Hematopoietic multipotent progenitor cell treated with erythropoietin and hydrocortisone succinate and interleukin-3 and kit ligand, for 17 days (in vitro differentiated cells): ENCODE results near the gene MAPKAP1.
"Not testable (repeated sequence)": the region's sequence is repeated elsewhere in the genome, so short reads cannot be mapped to it uniquely, and the experiment has no call there.

Source experiments
- DNase-seq: peaks from one replicate; pipeline ENCODE4 v3.0.0-alpha.2; 2015; ENCODE audit warnings: low spot score

MAPKAP1 gene

DNA sequence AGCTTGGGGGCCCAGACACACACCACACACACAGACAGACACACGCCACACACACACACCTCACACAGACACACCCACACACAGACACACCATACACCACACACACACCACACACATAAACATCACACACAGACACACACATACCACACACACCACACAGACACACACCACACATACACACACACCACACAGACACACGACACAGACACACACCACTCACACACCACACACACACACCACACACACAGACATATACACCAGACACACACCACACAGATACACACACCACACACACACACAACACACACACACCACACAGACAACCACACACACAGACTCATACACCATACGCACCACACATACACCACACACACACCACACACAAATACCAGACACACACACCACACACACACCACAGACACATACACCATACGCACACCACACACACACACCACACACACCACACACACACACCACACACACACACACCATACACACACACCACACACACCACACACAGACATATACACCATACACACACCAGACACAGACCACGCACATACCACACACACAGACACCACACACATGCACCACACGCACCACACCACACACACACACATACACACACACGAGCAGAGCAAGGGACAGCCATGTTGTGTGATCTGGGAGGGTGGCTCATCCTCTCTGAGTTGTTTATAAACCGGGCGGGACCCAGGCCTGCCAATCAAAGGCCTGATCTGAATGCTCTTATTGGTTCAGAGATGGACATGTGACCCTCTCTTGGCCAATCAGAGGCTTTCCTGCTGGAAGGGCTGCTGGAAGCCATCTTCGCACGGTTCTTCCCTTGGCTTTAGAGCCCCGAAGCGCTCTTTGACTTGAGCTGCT lies 297.1 kb downstream of the MAPKAP1 start:
- peak; percentile 36 for DNase-seq

DNA sequence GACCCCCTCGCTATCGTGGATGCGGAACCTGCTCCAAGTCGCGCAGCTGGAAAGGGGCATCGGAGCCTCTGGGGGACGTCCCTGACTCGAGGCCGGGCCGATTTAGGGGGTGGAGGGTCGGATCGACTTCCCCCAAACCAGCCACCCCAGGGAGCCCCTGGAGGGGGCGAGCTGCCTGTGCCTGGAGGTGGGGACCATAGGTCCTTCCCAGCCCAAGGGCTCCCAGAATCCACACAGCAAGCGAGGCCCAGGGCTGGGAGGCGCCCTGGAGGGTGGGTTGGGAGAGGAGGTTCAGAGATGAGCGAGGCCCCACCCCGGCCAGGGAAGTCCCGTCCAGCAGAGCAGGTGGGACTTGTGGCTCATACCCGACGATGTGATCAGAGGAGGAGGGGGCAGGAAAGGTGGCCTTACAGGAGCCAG lies 297.8 kb downstream of the MAPKAP1 start:
- no peak for DNase-seq

DNA sequence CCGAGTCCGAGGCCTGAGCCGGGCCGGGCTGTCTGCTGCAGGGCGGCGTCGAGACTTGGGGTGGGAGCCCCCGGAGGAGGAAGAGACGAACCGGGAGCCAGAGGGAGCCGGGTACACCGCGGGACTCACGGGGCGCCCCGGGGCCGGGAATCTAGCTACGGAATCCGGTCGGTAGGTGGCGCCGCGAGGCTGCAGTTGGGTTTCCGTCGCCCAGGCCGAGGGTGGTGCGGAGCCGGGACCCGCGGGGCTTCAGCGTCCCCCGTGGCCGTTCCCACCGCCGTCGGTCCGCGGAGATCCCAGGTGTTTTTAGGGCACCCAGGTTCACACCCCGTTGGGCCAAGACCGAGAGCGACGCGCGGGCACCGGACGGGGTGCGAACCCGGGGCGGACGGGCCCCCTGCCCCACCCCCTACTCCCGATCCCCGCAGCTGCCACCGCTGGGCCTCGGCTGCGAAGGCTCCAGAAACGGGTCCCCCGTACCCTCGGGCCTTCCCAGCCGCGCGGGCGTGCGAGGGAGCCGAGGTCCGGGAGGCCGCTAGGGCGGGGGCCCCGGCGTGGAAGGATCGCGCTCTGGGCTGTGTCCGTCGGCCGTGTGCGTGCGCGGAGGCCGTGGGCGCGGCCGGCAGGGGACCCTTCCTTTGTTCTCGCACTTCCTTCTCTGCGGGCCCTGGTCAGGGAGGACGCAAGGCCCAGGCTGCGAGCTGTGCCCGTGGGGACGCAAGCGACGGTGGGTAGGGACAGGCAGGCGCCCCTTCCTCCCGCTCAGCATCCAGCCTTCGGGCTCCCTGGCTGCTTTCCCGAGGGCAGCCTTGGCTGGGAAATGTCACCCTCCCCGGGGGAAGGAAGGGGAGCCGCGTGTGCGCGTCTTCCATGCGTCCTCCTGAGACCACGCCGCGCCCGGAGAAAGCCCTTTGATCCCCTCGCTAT lies 298.8 kb downstream of the MAPKAP1 start:
- DNase-seq: peak; percentile 61

DNA sequence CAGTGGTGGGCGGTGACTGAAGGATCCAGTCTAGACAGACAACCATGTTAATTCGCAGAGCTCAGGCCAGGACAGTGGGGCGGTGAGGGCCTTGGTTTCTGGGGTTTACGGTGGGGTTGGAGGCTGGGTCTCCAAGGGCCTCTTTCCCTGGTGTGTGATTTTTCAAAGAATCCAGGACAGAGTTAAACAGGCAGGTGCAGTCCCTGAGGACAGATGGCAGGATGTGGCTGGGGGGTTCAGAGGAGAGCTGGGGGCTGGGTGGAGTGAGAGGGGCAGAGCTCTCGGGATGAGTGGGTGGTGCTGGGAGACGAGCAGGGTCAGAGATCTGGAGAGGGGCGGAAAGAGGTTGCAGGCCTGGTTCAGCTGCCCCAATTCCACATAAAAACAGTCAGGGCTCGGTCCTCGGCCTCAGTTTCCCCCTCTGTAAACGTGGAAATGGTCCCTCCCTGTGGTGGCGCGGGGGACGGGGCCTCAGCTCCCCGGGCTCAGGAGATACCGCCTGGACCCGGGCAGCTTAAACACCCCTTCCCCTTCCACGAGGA lies 299.5 kb downstream of the MAPKAP1 start:
- no peak for DNase-seq

DNA sequence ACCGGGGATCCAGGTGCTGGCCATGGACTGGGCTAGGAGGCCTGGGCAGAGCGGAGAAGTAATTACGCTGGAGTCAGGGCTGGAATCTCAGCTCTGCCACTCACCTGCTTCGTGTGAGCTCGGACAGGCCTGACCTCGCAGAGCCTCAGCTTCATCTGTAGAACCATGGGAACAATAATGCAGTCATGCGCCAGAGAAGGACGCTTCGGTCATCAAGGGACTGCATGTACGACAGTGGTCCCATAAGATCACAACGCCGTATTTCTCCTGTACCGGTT lies 300.3 kb downstream of the MAPKAP1 start:
- DNase-seq: no peak

DNA sequence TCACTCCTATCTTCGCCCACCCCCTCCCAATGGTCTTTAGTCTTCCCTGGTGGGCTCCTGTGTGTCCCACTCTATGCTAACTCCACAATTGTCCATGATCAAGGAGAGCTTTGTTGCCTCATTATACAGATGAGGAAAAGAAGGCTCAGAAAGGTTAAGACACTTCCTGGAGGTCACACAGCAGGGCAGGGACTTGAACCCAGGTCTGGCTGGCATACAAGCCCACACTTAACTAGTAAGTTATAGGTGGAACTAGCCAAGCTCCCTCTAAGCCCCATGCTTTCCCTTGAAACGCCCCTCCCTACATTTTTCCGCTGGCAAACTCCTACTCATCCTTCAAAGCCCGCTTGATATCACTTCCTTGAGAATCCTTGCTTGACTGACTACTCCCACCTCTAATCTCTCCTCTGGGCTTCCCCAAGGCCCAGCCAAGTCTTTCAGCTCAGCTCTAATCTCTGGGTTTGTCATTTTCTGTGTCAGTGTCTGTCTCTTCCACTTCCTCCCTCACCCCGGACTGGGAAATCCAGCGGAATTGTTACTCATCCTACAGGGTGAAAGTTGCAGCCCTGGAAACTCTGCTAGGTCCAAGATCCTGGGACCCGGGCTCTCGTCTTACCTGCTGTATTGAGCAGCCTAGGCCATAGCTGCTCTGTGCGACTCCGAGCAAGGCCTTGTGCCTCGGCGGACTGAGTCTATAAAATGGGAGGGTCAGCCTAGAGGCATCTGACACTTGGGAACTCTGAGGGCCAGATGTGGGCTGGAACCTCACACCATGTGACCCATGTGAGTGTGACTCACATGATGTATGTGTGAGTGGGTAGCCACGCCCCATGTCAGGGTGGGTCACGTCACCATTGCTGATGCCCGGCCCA lies 300.8 kb downstream of the MAPKAP1 start:
- no peak for DNase-seq

DNA sequence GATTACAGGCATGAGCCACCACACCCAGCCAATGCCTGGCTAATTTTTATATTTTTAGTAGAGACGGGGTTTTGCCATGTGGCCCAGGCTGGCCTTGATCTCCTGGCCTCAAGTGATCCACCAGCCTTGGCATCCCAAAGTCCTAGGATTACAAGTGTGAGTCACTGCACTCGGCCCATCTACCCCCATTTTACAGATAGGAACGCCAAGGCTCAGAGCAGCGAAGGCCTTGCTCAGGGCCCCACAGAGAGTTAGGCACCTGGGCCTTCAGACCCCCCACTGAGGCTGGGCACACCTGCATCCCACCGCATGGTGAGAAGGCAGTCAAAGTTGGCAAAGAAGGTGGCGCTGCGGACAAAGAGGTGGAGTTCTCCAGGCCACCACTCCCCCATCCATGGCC lies 302.3 kb downstream of the MAPKAP1 start:
- DNase-seq: no peak

DNA sequence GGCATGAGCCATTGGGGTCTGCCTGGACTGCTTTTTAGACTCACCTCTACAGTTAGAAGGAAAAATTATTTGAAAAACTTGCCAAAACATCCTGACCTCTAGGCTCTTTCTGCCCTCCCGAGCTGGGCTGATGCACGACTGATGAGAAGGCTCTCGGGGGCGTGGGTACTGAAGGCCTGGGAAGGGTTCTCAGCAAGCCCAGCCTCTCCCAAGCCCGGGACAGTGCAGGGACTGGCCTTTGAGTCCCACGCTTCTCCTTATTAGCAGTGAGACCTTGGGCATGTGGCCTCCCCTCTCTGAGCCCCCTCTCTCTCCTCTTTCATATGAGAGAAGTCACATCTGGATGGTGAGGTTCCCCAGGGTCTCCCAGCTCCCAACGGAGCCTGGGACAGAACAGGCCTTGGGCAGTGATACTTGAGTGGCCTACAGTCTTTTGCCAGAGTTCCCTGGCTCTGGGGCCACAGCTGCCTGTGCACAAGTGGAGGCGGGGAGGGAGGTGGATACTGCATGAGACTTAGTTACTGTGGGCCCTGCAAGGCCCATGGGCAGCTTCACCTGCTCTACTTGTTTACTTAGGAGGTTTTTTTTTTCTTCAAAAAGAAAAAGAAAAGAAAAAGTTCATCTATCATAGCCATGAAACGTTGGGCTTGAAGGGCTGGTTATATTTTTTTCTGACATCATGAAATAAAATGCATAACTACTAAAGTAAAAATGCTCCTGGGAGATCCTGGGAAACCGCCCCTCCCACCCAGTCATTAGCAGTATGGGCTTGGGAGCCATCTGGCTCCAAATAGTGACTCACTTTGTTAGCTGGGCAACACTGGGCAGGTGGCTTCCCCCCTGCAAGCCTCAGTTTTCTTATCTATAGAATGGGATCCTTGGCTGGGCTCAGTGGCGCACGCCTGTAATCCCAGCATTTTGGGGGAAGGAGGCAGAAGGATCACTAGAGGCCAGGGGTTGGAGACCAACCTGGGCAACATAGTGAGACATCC lies 306.0 kb downstream of the MAPKAP1 start:
- no peak for DNase-seq

DNA sequence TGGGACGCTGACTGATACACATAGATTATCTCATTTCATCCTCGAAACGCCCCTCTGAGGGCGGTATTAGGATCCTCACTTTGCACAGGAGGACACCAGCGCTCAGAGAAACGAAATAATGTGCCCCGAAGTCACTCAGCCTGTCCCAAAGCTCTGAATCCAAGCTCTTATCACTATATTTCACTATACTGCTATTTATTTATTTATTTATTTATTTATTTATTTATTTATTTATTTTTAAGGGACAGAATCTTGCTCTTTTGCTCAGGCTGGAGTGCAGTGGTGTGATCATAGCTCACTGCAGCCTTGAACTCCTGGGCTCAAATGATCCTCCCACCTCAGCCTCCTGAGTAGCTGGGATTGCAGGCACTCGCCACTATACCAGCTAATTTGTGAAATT lies 306.8 kb downstream of the MAPKAP1 start:
- not testable (repeated sequence) for DNase-seq

DNA sequence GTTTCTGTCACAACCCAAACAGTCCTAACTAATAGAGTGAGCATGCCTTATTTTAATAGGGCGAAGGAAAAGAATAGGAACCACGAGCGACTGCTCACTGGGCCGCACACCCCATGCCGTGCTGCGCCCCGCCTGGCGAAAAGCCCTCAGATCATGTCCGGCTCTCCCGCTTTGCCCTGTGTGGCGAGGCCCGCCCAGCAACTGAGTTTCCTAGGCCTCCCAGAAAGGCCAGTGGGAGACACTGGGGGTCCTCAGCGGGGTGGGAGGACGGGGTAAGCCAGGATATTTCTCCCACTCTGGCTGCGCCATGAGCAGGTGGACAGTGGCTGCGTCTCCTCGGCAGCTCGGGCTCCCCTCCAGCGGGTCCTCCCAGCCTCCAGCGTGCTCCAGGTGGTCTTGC lies 307.3 kb downstream of the MAPKAP1 start:
- no peak for DNase-seq

DNA sequence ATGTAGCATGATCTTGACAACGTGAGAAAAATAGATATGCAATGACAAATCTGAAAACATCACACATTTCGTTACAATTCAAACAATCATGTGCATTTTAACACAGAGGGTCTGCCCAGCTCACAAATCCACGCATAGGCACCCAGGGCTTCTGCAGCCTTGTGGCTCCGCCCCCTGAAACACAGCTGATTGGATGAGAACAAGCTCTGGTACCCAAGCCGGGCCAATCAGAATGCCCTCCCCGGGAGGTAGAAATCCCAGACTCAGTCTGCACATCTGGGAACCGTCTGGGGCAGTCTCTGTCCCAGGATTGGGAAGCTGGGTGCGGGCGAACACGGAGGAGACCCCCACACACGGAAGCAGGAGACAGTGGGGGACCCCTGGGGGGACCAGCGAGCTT lies 307.8 kb downstream of the MAPKAP1 start:
- DNase-seq: no peak

DNA sequence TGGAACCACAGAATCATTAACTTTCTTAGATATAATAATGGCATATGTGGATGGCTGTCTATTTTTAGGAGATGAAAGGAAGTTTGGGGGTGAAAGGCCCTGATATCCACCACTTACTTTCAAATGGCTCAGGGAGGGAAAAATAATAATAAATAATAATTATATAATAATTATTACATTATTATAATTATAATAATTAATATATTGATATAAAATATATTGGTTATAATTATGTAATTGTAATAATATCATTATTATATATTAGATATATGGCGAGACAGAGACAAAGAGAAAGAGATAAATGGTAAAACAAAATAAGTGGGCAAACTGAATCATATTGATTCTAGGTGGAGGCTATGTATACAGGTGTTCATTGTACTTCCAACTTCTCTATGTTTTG lies 308.8 kb downstream of the MAPKAP1 start:
- DNase-seq: no peak

DNA sequence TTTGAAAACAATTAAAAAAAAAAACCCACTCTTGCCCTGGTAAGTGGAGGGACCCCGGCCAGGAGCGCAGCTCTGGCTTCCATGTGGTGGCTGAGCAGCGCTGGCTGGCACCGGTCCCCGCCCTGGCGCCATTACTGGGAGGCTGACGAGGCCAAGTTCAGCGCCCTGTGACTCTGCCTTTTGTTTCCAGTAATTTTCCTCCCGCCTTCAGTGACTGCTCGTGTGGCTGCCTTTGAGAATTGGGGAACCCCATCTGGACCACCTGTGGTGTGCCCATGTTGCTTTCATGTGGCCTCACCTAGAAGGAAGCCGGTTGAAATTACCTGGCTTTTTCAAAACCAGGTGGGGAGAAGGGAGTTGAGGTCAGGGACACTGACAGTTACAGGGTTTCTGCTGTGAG lies 309.3 kb downstream of the MAPKAP1 start:
- no peak for DNase-seq

DNA sequence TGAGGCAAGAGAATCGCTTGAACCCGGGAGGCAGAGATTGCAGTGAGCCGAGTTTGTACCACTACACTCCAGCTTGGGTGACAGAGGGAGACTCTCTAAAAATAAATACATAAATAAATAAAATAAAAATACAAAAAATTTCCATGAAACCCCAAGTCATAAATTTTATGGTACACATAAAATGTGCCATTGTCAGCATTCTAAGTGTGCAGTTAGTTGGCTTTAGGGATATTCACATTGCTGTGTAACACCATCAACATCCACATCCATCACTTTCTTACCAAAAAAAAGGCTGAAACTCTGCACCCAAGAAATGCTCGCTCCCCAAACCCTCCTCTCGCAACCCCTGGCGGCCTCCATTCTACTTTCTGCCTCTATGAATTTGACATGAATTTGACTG lies 310.2 kb downstream of the MAPKAP1 start:
- DNase-seq: no peak

DNA sequence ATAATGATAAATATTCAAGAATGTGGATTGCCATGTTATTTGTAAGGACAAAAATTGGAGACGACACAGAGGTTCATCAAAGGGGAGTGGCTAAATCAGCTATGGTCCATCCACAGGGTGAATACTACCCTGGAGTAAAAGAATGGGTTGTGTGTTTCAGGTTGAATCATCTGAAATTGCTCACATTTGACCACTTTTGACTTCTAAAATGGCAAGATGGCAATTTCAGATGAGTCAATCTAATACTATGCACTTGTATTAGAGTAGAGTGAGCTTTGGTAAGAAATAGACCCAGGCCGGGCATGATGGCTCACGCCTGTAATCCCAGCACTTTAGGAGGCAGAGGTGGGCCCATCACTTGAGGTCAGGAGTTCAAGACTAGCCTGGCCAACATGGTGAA lies 313.6 kb downstream of the MAPKAP1 start:
- no peak for DNase-seq

DNA sequence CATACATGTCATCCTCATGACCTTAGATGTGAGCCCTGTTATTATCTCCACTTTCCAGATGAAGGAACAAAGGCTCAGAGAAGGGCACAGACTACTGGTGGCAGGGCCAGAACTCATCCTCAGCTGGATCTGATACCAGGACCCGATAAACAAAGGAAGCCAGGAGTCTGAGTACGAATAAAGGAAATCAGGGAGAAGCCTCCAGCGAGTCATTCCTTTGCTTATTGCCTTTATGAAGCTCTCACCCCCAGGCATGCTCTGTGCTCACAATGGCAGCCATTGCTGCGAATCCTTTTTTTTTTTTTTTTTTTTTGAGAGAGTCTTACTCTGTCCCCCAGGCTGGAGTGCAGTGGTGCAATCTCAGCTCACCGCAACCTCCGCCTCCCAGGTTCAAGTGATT lies 315.3 kb downstream of the MAPKAP1 start:
- no peak for DNase-seq

DNA sequence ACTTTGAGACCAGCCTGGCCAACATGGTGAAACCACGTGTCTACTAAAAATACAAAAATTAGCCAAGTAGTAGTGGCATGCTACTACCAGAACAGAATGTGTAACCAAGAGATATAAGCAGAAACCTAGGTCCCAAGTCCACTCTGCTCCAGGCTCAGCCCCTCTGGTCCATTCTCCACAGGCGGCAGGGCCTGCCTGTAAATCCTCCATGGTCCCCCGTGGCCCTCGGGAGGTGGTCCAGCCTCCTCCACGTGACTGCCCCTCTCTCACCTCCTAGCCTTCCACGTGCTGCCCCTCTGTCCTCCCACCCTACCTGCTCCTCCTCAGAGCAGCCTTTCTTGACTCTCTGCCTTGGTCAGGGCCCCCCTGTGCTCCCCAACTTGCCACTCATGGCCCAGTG lies 318.0 kb downstream of the MAPKAP1 start:
- no peak for DNase-seq

DNA sequence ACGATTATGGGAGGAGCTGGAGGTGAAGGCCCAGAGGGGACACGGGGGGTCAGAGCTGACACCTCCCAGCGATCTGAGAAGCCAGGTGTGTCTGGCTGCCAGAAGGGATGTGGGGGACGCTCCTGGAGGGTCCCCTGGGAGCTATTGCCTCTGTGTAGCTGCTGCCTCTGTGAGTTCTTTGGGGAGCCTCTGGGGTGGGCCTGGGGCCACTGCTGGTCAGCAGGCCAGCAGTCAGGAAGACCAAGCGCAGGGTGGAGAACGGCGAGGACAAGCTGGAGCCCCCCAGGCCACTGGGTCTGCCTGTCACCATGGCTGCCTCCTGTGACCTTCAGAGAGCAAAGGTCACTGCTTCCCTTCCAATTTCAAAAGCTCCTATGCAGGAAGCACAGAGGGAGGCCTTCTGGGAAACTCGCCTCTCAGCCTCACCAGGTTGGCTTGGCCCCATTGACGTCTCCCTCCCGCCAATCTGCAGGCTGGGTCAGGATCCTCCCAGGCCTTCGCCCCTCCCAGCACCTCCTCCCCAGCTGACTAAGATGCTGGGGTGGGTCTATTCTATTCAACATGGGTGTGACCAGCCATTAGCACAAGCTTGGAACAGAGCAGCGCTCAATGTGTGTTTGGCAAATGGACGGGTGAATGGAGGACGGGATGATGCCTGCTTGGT lies 319.0 kb downstream of the MAPKAP1 start:
- no peak for DNase-seq
